NCI-H345 treated with DMSO at 0.1 percent for 48 hours (cell line): ENCODE results near the gene CPSF3.
"Not testable (repeated sequence)": the region's sequence is repeated elsewhere in the genome, so short reads cannot be mapped to it uniquely, and the experiment has no call there.

Experiments
- DNase-seq: peaks from one replicate; lab custom pipeline; 2025; ENCODE audit not compliant: unreplicated experiment; lab: John Stamatoyannopoulos, UW

Gene CPSF3

DNA sequence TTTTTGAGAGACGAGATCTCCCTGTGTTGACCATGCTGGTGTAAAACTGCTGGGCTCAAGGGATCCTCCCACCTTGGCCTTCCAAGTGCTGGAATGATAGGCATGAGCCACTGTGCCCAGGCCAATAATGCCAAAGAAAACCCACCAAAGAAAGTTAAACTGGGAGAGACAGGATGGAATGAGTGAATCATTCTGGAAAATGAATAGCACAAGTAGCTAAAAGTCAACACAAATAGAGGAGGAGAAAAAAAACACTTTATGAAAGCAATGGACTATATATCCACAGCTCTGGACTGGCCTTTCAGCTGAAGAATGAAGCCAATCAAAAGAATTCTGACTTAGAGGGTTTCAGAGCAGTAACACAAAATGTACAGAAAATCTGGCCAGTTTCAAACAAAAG lies 74.8 kb downstream of the CPSF3 start:
- DNase-seq: no peak

DNA sequence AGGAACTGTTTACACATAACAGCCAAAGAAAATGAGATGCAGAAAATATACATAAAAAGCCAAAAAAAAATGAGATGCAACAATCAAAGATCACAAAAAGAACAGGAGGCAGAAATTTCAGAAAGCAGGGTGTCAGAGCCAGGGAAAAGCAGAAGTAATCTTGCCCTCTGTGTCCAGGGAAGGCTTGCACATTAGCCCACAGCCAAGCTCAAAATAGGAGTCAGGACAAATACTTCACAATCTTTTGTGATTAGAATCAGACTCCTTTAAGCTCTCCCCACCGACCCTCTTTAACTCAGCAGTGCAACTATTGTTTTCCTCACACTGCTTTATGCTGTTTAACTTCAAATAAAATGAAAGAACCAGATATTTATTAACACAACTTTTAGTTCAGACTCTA lies 85.5 kb downstream of the CPSF3 start:
- DNase-seq: no peak

DNA sequence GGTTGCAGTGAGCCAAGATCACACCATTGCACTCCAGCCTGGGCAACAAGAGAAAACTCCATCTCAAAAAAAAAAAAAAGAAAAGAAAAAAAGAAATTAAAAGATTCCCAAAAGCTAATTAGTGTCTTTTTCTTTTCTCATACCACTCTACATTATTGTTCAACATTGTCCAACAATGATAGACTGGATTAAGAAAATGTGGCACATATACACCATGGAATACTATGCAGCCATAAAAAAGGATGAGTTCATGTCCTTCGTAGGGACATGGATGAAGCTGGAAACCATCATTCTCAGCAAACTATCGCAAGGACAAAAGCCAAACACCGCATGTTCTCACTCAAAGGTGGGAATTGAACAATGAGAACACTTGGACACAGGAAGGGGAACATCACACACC lies 90.5 kb downstream of the CPSF3 start:
- DNase-seq: not testable (repeated sequence)

DNA sequence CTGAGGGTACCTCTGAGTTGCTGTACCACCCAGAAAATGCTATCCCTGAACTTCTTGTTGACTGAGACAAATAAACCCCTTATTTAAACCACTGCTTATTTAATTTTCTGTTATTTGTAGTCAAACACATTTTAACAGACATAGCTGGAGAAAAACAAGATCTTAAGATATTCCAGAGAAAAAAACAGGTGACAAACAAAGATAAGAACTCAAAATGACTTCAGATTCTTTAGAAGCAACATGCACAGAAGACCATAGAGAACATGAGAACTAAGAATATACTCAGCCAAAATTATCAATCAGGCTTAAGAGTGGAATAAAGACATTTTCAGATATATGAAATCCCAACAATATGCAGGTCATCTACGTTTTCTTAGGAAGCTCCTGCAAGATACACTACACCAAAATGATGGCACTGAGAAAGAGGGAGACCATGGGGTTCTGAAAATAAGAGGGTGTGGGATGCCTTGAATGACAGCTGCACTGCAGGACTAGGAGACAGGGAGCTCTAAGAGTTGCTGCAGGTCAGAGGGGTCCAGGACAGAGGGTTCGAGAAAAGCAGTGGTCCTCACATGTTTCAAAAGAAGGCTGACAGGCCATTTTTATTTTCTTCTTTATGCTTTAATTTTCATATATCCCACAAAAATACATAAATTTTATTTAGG lies 93.8 kb downstream of the CPSF3 start:
- DNase-seq: no peak

DNA sequence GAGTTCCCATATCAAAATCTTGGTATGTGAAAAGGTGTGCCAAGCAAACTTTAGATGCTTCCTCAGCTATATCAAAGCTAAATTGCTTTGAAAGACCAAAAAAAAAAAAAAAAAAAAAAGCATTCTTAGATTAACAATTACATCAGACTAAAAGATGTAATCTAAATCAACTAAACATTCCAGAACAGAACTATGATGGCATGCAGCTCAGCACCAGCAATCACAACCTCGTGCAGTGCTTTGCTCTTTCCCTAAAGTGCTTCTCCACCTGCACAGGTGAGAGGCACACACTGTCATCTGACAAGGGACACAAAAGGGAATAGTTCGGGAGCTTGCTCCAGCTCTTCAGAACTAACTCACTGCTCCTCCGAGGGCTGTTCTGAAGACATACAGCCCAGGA lies 94.7 kb downstream of the CPSF3 start:
- no peak for DNase-seq

DNA sequence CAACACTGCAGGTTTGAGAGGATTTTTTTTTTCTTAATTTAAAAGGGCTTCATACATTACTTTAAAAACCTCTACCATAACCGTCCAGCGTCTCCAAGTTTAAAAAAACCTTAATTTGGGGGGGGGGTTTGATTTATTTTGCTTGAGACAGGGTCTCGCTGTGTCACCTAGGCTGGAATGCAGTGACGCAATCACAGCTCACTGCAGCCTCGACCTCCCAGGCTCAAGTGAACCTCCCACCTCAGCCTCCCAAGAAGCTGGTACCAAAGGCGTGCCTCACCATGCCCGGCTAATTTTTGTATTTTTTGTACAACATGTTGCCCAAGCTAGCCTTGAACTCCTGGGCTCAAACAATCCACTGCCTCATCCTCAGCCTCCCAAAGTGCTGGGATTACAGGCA lies 95.3 kb downstream of the CPSF3 start:
- DNase-seq: no peak

DNA sequence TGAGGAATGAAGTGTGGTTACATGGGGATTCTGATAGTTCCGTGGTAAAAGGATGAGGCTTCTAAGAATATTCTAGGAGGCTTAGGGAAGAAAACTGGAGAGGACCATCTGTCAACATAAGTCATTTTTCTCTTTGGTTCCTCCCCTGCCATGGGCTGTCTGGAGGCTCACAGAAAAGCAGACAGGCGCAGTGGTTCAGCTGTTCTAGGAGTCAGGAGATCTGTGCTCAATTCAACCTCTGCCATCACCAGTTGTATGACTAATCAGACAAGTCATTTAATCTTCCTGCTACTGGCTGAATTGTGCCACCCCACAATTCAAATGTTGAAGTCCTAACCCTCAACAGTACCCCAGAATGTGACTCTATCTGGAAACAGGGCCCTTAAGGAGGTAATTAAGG lies 95.8 kb downstream of the CPSF3 start:
- DNase-seq: no peak
